HG03521 (cell line): ENCODE results near the gene NDUFS4.
"Not testable (repeated sequence)": the region's sequence is repeated elsewhere in the genome, so short reads cannot be mapped to it uniquely, and the experiment has no call there.

ENCODE experiments used
- ATAC-seq: cut with Tn5 transposase; IDR thresholded peaks from one replicate; pipeline ENCODE4 v1.9.1; 2021; ENCODE audit warnings: mild to moderate bottlenecking, moderate library complexity; ENCODE audit not compliant: unreplicated experiment

The NDUFS4 gene

GRCh38 chr5:53649352-53649751 is 88.9 kb downstream of the NDUFS4 start:
- no peak for ATAC-seq

- ATAC-seq, result not testable (repeated sequence)
Measured at GRCh38 chr5:53660573-53660972, 100.1 kb downstream of the NDUFS4 start.

GRCh38 chr5:53665313-53665712 is 104.9 kb downstream of the NDUFS4 start:
- not testable (repeated sequence) for ATAC-seq

- ATAC-seq, result no peak
Measured at GRCh38 chr5:53667621-53668020, 107.2 kb downstream of the NDUFS4 start.

GRCh38 chr5:53671447-53671846 is 111.0 kb downstream of the NDUFS4 start:
- ATAC-seq, result no peak

GRCh38 chr5:53674121-53674520 is 113.7 kb downstream of the NDUFS4 start:
- no peak for ATAC-seq

- no peak for ATAC-seq
Measured at GRCh38 chr5:53677632-53678031, 117.2 kb downstream of the NDUFS4 start.

- no peak for ATAC-seq
Measured at GRCh38 chr5:53678981-53679660, 118.7 kb downstream of the NDUFS4 start.

GRCh38 chr5:53681079-53681478 is 120.6 kb downstream of the NDUFS4 start:
- ATAC-seq, result no peak

GRCh38 chr5:53691014-53691413 is 130.6 kb downstream of the NDUFS4 start:
- no peak for ATAC-seq

- no peak for ATAC-seq
Measured at GRCh38 chr5:53694520-53695022, 134.1 kb downstream of the NDUFS4 start.

- ATAC-seq, result not testable (repeated sequence)
Measured at GRCh38 chr5:53710405-53710804, 150.0 kb downstream of the NDUFS4 start.

- no peak for ATAC-seq
Measured at GRCh38 chr5:53712327-53712726, 151.9 kb downstream of the NDUFS4 start.

- no peak for ATAC-seq
Measured at GRCh38 chr5:53713978-53714666, 153.7 kb downstream of the NDUFS4 start.

GRCh38 chr5:53714667-53715010 is 154.2 kb downstream of the NDUFS4 start:
- no peak for ATAC-seq

GRCh38 chr5:53726121-53726520 is 165.7 kb downstream of the NDUFS4 start:
- ATAC-seq, result no peak

GRCh38 chr5:53730943-53731342 is 170.5 kb downstream of the NDUFS4 start:
- ATAC-seq, result no peak
